KOPT-K1 (cell line): ENCODE results near the gene BSG.
"Not testable (repeated sequence)": the region's sequence is repeated elsewhere in the genome, so short reads cannot be mapped to it uniquely, and the experiment has no call there.

Experiments used
- H3K27ac ChIP-seq: fragments of 200-600 bp; sonication (generic); 2 replicates; pipeline ENCODE4 v1.5.1; 2016; ENCODE audit warnings: antibody characterized with exemption, mild to moderate bottlenecking, low read depth, low read length; ENCODE audit not compliant: poor library complexity, severe bottlenecking
- H3K36me3 ChIP-seq: fragments of 200-600 bp; sonication (generic); 2 replicates; pipeline ENCODE4 v1.5.1; 2017; ENCODE audit warnings: antibody characterized with exemption, mild to moderate bottlenecking, low read length, moderate library complexity; ENCODE audit not compliant: insufficient read depth
- H3K9me3 ChIP-seq: fragments of 200-600 bp; sonication (generic); 2 replicates; pipeline ENCODE4 v1.5.1; 2017; ENCODE audit warnings: antibody characterized with exemption, low read length, mild to moderate bottlenecking; ENCODE audit not compliant: insufficient read depth, poor library complexity, severe bottlenecking

BSG gene

DNA sequence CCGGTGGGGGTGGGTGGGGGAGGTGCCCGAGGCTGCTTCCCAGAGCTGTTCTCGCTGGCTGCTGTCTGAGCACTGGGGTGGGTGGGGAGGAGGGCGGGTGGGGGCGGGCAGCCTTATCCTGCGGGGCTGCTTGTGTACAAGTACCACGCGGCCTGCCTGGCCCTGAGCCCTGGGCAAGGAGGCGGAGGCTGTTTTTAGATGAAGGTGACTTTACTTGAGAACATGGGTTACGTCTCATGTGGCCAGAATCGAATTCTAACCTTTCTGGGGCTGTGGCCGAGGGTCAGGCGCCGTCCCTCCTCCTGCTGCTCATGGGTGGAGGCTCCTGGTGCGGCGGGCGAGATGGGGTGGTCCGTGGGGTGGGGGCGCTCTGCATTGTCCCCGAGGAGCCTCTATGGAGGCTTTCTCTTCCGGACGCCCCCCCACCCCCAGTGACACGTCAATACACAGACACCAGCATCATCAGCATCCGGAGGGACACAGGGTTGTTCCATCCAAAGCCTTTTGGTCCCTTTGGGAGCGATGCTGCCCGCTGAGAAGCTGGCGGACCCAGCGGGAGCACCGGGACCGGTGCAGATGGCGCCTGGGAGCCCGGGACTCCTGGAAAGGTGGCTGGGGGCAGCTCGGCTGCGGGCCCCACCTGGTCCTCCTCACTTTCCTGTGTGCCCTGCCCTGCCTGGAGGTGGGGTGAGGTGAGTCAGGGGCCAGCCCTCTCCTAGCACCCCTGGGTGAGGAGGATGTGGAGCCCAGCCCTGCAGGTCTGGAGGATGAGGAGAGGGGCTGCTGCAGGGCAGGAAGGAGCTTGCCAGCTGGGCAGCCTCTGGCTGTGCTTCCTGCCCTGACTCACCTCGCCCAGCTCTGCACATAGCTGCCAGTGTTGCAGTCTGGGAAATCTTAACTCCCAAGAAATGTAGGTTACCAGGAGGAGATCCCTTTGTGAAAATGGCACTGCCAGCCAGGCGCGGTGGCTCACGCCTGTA lies 3.4 kb downstream of the BSG start:
- H3K36me3 ChIP-seq: peaks cover 38% of the 10 kb centered on the region
- H3K27ac ChIP-seq: no peak overlapping the region
- H3K9me3 ChIP-seq: no peaks in the 10 kb centered on the region

DNA sequence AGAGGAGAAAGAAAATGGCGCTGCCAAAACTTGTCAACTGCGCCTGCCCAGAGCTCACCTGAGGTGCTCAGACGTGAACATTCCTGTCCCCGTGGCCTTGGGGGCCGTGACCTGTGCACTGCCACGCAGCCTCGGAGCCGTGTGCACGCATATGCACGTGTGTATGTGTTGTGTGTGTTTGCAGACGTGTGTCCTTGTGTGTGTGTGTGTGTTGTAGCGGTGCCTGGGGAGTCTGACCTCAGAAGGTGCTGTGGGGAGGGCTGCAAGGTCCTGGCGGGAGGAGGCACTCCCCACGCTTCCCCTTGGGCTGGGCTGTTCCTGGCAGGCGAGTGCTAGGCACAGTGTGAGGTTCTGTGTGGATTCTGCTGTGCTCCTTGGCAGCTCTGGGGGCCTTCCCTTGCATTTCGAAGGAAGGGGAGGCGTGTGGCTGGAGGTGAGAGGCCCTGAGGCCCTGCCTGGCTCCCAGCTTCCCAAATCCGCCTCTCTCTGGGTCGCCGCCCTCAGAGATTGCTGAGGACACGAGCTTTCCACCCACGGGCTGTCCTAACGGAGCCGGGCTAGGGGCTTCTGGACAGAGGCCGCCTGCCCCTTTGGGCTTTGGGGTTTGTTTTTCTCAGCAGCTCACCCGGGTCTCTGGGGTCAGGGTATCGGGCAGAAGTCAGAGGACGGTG lies 4.5 kb downstream of the BSG start:
- Histone ChIP-seq H3K9me3 (no peaks in the 10 kb centered on the region), H3K36me3 (peaks cover 47% of the 10 kb centered on the region), H3K27ac (no peak overlapping the region)

DNA sequence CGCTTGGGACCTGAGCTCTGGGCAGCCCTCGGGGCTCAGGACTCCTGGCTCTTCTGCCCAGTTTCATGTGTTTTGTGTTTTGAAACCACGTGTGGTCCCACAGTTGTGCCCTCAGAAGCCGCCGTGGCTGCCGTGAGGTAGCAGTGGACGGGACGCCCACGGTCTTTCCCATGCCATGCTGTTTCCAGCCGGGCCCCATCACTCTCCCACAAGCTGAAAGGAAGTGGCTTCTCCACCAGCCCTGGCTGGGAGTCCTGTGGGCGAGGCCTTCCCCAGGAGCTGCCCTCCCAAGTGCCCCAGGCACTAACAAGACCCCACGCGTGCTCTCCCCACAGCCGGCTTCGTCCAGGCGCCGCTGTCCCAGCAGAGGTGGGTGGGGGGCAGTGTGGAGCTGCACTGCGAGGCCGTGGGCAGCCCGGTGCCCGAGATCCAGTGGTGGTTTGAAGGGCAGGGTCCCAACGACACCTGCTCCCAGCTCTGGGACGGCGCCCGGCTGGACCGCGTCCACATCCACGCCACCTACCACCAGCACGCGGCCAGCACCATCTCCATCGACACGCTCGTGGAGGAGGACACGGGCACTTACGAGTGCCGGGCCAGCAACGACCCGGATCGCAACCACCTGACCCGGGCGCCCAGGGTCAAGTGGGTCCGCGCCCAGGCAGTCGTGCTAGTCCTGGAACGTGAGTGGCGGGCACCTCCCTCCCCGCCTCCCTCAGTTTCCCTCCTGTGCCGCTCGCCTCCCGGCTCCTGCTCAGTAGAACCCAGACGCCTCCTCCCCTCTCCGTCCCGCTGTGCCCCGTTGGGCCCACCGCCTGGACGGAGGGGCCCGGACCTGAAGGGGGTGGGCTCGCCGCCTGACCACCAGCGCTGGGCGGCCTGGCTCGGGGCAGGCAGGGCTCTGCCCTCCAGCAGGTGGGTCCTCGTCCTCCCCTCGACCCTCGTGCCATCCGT lies 5.3 kb downstream of the BSG start:
- Histone ChIP-seq H3K27ac (no peak overlapping the region), H3K36me3 (peaks cover 53% of the 10 kb centered on the region), H3K9me3 (no peaks in the 10 kb centered on the region)

DNA sequence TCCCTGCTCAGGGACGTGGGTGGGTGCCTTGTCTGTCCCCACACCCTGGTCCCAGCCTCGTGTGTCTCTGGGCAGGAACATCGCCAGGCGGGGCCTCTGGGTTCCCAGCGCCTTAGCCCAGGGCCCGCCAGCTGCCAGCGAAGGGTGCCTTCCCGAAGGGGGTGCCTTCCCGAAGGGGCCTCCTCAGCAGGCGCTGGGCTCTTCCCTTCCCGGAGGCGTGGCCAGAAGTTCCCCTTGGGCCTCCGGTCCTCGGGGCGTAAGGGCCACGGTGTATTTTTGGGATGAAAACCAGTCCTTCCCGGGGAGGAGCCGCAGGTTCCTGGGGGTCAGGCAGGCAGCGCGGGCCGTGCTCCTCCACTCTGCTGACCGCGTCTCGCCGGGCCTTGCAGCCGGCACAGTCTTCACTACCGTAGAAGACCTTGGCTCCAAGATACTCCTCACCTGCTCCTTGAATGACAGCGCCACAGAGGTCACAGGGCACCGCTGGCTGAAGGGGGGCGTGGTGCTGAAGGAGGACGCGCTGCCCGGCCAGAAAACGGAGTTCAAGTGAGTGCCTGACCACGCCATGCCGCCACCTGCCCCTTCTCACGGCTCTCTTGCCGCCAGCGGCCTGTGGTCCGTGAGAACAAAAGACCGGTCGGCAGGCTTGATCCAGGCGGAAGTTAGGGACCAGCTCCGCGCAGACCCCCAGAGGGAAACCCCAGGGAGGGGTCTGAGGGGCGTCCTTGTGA lies 6.9 kb downstream of the BSG start:
- Histone ChIP-seq H3K9me3 (no peaks in the 10 kb centered on the region), H3K36me3 (peaks cover 63% of the 10 kb centered on the region), H3K27ac (no peak overlapping the region)

DNA sequence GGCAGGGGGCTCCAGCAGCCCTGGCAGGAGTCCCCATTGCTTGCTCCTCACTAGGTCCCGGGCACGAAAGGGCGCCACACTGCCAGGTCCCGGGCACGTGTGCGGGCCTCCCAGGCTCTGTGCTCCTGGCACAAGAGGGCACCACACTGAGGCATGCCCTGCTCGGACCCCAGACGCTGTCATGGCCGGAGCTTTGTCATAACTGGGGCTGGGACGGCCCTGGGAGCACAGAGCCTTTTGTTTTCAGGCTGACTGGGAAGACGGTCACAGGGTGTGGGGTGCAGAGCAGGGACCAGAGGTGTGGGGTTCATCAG lies 7.4 kb downstream of the BSG start:
- no peaks in the 10 kb centered on the region for H3K9me3 ChIP-seq
- H3K36me3 ChIP-seq: peaks cover 63% of the 10 kb centered on the region
- no peak overlapping the region for H3K27ac ChIP-seq

DNA sequence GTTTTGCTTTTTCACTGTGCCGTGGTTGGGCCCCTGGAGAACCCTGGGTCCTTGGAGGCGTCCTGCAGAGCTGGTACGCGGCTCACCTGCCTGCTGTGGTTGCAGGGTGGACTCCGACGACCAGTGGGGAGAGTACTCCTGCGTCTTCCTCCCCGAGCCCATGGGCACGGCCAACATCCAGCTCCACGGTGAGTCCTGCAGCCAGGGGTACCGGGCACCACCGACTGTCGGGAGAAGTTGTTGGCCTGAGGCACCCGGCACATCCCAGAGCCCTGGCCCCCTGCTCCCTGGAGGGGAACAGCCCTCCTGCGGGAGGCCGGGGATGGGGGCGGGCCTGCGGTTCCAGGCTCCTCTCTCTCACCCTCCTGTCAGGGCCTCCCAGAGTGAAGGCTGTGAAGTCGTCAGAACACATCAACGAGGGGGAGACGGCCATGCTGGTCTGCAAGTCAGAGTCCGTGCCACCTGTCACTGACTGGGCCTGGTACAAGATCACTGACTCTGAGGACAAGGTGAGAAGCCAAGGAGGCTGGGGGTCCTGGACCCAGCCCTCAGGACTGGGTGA lies 8.0 kb downstream of the BSG start:
- no peak overlapping the region for H3K27ac ChIP-seq
- H3K36me3 ChIP-seq: peaks cover 63% of the 10 kb centered on the region
- no peaks in the 10 kb centered on the region for H3K9me3 ChIP-seq

DNA sequence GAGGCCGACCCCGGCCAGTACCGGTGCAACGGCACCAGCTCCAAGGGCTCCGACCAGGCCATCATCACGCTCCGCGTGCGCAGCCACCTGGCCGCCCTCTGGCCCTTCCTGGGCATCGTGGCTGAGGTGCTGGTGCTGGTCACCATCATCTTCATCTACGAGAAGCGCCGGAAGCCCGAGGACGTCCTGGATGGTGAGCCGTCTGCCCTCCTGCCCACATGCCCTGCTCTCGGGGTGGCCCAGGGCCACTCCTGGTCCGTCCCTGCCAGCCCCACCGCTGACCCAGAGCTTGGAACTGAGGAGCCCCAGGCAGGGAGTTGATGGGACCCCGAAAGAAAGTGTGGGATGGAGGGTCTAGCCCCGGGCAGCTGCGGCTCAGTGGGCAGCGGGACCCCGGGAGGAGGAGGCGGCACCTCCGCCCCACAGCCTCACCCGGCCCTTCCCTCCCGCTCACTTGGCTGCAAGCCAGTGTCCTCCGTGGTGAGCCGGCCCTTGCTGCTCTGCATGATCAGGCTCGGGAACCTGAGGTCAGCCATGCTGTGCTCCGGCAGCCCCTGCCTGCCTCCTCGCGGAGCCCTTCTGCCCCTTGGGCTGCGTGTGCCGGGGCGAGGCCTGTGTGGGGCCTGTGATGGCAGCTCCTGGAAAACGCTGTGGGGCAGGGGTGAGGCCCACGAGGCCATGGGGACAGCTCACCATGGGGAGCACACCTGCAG lies 9.2 kb downstream of the BSG start:
- Histone ChIP-seq H3K9me3 (no peaks in the 10 kb centered on the region), H3K36me3 (peaks cover 63% of the 10 kb centered on the region), H3K27ac (no peak overlapping the region)

DNA sequence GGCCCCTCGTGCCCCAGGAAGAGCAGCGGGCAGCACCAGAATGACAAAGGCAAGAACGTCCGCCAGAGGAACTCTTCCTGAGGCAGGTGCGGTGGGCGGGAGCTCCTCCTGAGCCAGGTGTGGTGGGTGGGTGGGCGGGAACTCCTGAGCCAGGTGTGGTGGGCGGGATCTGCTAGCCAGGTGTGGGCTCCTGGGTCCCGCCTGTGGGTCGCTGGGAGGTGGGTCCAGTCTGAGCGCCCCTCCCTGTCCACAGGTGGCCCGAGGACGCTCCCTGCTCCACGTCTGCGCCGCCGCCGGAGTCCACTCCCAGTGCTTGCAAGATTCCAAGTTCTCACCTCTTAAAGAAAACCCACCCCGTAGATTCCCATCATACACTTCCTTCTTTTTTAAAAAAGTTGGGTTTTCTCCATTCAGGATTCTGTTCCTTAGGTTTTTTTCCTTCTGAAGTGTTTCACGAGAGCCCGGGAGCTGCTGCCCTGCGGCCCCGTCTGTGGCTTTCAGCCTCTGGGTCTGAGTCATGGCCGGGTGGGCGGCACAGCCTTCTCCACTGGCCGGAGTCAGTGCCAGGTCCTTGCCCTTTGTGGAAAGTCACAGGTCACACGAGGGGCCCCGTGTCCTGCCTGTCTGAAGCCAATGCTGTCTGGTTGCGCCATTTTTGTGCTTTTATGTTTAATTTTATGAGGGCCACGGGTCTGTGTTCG lies 10.3 kb downstream of the BSG start:
- H3K36me3 ChIP-seq: peaks cover 53% of the 10 kb centered on the region
- no peak overlapping the region for H3K27ac ChIP-seq
- no peaks in the 10 kb centered on the region for H3K9me3 ChIP-seq

DNA sequence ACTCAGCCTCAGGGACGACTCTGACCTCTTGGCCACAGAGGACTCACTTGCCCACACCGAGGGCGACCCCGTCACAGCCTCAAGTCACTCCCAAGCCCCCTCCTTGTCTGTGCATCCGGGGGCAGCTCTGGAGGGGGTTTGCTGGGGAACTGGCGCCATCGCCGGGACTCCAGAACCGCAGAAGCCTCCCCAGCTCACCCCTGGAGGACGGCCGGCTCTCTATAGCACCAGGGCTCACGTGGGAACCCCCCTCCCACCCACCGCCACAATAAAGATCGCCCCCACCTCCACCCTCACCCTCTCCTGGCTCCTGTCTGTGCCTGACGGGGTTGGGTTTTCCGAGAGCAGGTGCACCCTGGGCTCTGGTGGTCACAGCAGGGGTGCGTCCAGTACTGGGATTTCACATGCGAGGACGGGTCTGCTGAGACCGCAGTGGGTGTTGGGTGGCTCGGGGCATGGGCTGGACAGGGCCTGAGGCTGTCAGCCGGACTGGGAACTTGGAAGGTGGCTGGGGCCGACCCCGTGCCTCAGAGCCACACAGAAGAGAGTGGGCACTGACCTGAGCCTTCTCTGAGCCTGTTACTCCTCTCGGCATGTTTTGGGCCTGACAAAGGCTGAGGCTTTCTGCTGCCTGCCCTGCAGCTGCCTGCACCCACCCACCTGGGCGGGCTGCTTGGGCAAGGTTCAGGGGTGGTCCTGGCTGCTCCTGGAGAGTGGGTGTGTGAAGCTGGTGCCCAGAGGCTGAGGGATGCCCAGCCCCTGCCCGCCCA lies 11.0 kb downstream of the BSG start:
- Histone ChIP-seq H3K27ac (no peak overlapping the region), H3K36me3 (peaks cover 46% of the 10 kb centered on the region), H3K9me3 (no peaks in the 10 kb centered on the region)

DNA sequence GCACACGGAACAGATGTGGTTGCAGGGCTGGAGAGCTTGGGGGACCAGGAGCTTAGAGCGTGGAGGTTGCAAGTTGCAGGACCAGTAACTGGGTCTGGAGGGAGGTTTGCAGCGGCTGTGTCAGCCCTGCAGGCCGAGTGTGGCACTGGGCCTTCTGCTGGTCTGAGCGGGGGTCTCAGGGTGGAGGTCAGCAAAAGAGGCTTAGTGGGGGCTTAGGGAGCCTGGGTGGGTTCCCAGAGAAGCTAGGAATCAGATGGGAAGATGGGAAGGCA lies 11.5 kb downstream of the BSG start:
- Histone ChIP-seq H3K36me3 (peaks cover 44% of the 10 kb centered on the region), H3K27ac (no peak overlapping the region), H3K9me3 (no peaks in the 10 kb centered on the region)

DNA sequence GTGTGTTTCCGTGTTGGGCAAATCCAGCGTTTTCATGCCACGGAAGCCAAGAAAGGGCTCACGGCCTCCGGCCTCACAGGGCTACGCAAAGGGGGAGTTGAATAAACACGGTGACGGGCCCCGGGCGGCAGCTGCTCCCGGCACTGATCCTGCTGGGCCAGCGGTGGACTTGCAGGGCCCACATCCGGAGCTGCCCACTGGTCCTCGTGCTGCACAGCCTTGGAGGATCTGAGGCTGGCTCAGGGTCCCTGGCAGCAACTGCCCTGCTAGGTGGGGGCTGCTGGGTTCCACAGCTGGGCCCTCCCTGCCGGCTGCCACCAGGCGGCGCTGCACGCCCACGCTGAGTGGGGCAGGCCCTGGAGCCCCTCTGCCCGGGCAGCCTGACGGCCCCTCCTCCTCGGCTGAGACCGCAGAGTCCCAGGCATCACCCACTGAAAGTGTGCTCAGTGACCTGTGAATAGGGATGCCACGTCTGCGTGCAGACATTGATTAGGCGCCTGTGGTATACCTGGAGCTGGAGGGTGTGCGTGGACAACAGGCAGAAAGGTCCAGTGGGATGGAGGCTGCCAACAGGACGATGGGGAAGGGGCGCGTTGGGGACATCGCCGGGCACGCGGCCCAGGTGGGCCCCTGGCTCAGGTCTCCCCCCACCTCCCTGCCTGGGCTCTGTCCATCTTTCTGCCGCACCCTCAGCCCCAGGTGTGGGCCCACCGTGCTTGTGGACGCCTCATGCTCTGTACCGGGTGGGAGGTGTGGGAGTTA lies 12.0 kb downstream of the BSG start:
- Histone ChIP-seq H3K36me3 (peaks cover 39% of the 10 kb centered on the region), H3K27ac (no peak overlapping the region), H3K9me3 (no peaks in the 10 kb centered on the region)

DNA sequence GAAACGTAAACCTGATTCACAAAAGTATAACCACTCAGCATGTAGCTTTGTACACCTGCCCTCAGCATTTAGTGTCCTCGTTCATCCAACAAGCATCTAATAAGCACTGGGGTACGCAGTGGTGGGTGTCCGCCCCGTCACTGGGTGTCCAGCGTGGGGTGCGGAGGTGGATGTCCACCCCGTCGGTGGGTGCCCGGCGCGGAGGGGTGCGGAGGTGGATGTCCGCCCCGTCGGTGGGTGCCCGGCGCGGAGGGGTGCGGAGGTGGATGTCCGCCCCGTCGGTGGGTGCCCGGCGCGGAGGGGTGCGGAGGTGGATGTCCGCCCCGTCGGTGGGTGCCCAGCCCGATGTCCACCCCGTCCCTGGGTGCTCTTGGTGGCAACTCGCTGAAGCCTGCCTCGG lies 12.8 kb downstream of the BSG start:
- not testable (repeated sequence) for H3K27ac ChIP-seq, H3K9me3 ChIP-seq
- H3K36me3 ChIP-seq: peaks cover 32% of the 10 kb centered on the region
